Central memory CD8-positive, alpha-beta T cell (primary cell): ENCODE measurements around the gene ZNF362.

Experiments
- ATAC-seq: fragments of 150-1000 bp; cut with Tn5 transposase; replicated peaks from 2 replicates; pipeline ENCODE4 v1.10.0; 2022; ENCODE audit warnings: mild to moderate bottlenecking, moderate FRiP score, moderate number of reproducible peaks; ENCODE audit not compliant: poor library complexity, severe bottlenecking; ENCODE audit errors: extremely low read depth
- DNase-seq, 2 donors: peaks; one replicate each; pipeline ENCODE4 v3.0.0; 2021; ENCODE audit warnings: low spot score in 2 of 2
- H3K27ac Mint-ChIP-seq: one replicate; pipeline ENCODE4 v1.8.0; 2022; ENCODE audit warnings: low read depth, mild to moderate bottlenecking, moderate library complexity, mixed read lengths
- H3K27me3 Mint-ChIP-seq: one replicate; pipeline ENCODE4 v1.8.0; 2022; ENCODE audit warnings: mixed read lengths
- H3K36me3 Mint-ChIP-seq: one replicate; pipeline ENCODE4 v1.8.0; 2022; ENCODE audit warnings: mild to moderate bottlenecking, moderate library complexity, mixed read lengths; ENCODE audit not compliant: insufficient read depth
- H3K4me1 Mint-ChIP-seq: one replicate; pipeline ENCODE4 v1.8.0; 2022; ENCODE audit warnings: mixed read lengths
- H3K4me3 Mint-ChIP-seq: one replicate; pipeline ENCODE4 v1.8.0; 2022; ENCODE audit warnings: mild to moderate bottlenecking, moderate library complexity, mixed read lengths
- H3K9me3 Mint-ChIP-seq: one replicate; pipeline ENCODE4 v1.8.0; 2022; ENCODE audit warnings: mixed read lengths

Gene ZNF362

GRCh38 chr1:33322870-33323585 lies 66.7 kb downstream of the ZNF362 start:
- Mint-ChIP-seq H3K4me3 (no peak overlapping the region), H3K36me3 (peaks cover 33% of the 10 kb centered on the region), H3K27ac (no peak overlapping the region), H3K4me1 (no peaks in the 10 kb centered on the region), H3K27me3 (no peaks in the 10 kb centered on the region), H3K9me3 (no peaks in the 10 kb centered on the region)
- no peak for DNase-seq
- no peak for ATAC-seq

GRCh38 chr1:33323663-33324477 lies 67.6 kb downstream of the ZNF362 start:
- Mint-ChIP-seq H3K27me3 (no peaks in the 10 kb centered on the region), H3K9me3 (no peaks in the 10 kb centered on the region), H3K4me1 (no peaks in the 10 kb centered on the region), H3K4me3 (no peak overlapping the region), H3K27ac (no peak overlapping the region), H3K36me3 (peaks cover 41% of the 10 kb centered on the region)
- ATAC-seq (no peak), DNase-seq (no peak)

- Mint-ChIP-seq H3K27ac (no peak overlapping the region), H3K4me3 (no peak overlapping the region), H3K4me1 (no peaks in the 10 kb centered on the region), H3K9me3 (no peaks in the 10 kb centered on the region), H3K27me3 (no peaks in the 10 kb centered on the region), H3K36me3 (peaks cover 44% of the 10 kb centered on the region)
- no peak for DNase-seq
- ATAC-seq, result no peak
Measured at GRCh38 chr1:33324677-33325575, 68.6 kb downstream of the ZNF362 start.

GRCh38 chr1:33326785-33327184 lies 70.5 kb downstream of the ZNF362 start:
- Mint-ChIP-seq H3K27me3 (no peaks in the 10 kb centered on the region), H3K36me3 (peaks cover 54% of the 10 kb centered on the region), H3K27ac (no peak overlapping the region), H3K4me3 (no peak overlapping the region), H3K9me3 (no peaks in the 10 kb centered on the region), H3K4me1 (no peaks in the 10 kb centered on the region)
- DNase-seq (no peak), ATAC-seq (no peak)

GRCh38 chr1:33327587-33328325 lies 71.5 kb downstream of the ZNF362 start:
- Mint-ChIP-seq H3K27ac (no peak overlapping the region), H3K36me3 (peaks cover 59% of the 10 kb centered on the region)
- no peak for ATAC-seq

GRCh38 chr1:33328817-33329216 lies 72.5 kb downstream of the ZNF362 start:
- no peaks in the 10 kb centered on the region for H3K27me3 Mint-ChIP-seq
- H3K9me3 Mint-ChIP-seq, result no peaks in the 10 kb centered on the region
- ATAC-seq, result no peak
- peaks cover 57% of the 10 kb centered on the region for H3K36me3 Mint-ChIP-seq
- no peak overlapping the region for H3K27ac Mint-ChIP-seq
- no peaks in the 10 kb centered on the region for H3K4me1 Mint-ChIP-seq
- H3K4me3 Mint-ChIP-seq, result no peak overlapping the region
- DNase-seq, result no peak

More at GRCh38 chr1:33327587-33328325, 71.5 kb downstream of the ZNF362 start:
- H3K4me1 Mint-ChIP-seq, result no peaks in the 10 kb centered on the region
- no peaks in the 10 kb centered on the region for H3K27me3 Mint-ChIP-seq
- no peaks in the 10 kb centered on the region for H3K9me3 Mint-ChIP-seq
- DNase-seq, result no peak
- H3K4me3 Mint-ChIP-seq, result no peak overlapping the region

GRCh38 chr1:33329600-33330305 lies 73.5 kb downstream of the ZNF362 start:
- H3K27ac Mint-ChIP-seq, result no peak overlapping the region
- DNase-seq (no peak), ATAC-seq (no peak)
- H3K9me3 Mint-ChIP-seq, result no peaks in the 10 kb centered on the region
- peaks cover 54% of the 10 kb centered on the region for H3K36me3 Mint-ChIP-seq
- H3K4me3 Mint-ChIP-seq, result no peak overlapping the region
- no peaks in the 10 kb centered on the region for H3K27me3 Mint-ChIP-seq
- H3K4me1 Mint-ChIP-seq, result peaks cover under 1% of the 10 kb centered on the region

GRCh38 chr1:33330361-33330890 lies 74.1 kb downstream of the ZNF362 start:
- Mint-ChIP-seq H3K27ac (no peak overlapping the region), H3K27me3 (no peaks in the 10 kb centered on the region)

GRCh38 chr1:33330906-33331305 lies 74.6 kb downstream of the ZNF362 start:
- H3K27ac Mint-ChIP-seq, result no peak overlapping the region

More at GRCh38 chr1:33330361-33330890, 74.1 kb downstream of the ZNF362 start:
- peaks cover 7% of the 10 kb centered on the region for H3K4me1 Mint-ChIP-seq
- peaks cover 49% of the 10 kb centered on the region for H3K36me3 Mint-ChIP-seq
- no peak overlapping the region for H3K4me3 Mint-ChIP-seq
- H3K9me3 Mint-ChIP-seq, result no peaks in the 10 kb centered on the region
- DNase-seq, result no peak
- no peak for ATAC-seq

GRCh38 chr1:33331444-33332356 lies 75.4 kb downstream of the ZNF362 start:
- no peak for ATAC-seq
- H3K4me1 Mint-ChIP-seq, result peaks cover 13% of the 10 kb centered on the region

More at GRCh38 chr1:33330906-33331305, 74.6 kb downstream of the ZNF362 start:
- DNase-seq (no peak), ATAC-seq (no peak)
- Mint-ChIP-seq H3K4me1 (peaks cover 7% of the 10 kb centered on the region), H3K9me3 (no peaks in the 10 kb centered on the region), H3K27me3 (no peaks in the 10 kb centered on the region), H3K4me3 (no peak overlapping the region), H3K36me3 (peaks cover 48% of the 10 kb centered on the region)

More at GRCh38 chr1:33331444-33332356, 75.4 kb downstream of the ZNF362 start:
- DNase-seq, result no peak
- Mint-ChIP-seq H3K4me3 (no peak overlapping the region), H3K9me3 (no peaks in the 10 kb centered on the region), H3K36me3 (peaks cover 47% of the 10 kb centered on the region), H3K27me3 (no peaks in the 10 kb centered on the region), H3K27ac (no peak overlapping the region)
